ENCODE results near the gene TASP1.

GRCh38 chr20:13611611-13612125 is 27.1 kb downstream of the TASP1 start:
- no peak for TF ChIP-seq POLR2A (IDR thresholded peaks at IDR 0.05; ENCODE audit: low read depth)
- TF ChIP-seq, protein P1, sequence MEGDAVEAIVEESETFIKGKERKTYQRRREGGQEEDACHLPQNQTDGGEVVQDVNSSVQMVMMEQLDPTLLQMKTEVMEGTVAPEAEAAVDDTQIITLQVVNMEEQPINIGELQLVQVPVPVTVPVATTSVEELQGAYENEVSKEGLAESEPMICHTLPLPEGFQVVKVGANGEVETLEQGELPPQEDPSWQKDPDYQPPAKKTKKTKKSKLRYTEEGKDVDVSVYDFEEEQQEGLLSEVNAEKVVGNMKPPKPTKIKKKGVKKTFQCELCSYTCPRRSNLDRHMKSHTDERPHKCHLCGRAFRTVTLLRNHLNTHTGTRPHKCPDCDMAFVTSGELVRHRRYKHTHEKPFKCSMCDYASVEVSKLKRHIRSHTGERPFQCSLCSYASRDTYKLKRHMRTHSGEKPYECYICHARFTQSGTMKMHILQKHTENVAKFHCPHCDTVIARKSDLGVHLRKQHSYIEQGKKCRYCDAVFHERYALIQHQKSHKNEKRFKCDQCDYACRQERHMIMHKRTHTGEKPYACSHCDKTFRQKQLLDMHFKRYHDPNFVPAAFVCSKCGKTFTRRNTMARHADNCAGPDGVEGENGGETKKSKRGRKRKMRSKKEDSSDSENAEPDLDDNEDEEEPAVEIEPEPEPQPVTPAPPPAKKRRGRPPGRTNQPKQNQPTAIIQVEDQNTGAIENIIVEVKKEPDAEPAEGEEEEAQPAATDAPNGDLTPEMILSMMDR (IDR thresholded peaks at IDR 0.05) = no peak
- no peak for TF ChIP-seq EP300 (IDR thresholded peaks at IDR 0.05)

Data from esophagus muscularis mucosa (tissue), 4 donors.